ENCODE measurements around the gene CFAP54.

GRCh38 chr12:96811083-96811482, 321.7 kb downstream of the CFAP54 start:
- TF ChIP-seq CTCF (IDR thresholded peaks at IDR 0.05) = no peak
- no peak for TF ChIP-seq POLR2A (IDR thresholded peaks at IDR 0.05)

All from esophagus squamous epithelium (tissue), 4 donors.